IMR-90 (cell line): Measurements from ENCODE around the gene GALM. TPM values are rescaled to one million over a fixed set of nuclear protein-coding genes. Genes with fewer than 3 reads are reported as not detected.
A peak's percentile ranks its signal among the peaks of the same experiment; 100 is the strongest.

Source experiments
- ATAC-seq: fragments of 200-7000 bp; cut with Tn5 transposase; 2 replicates; pipeline ENCODE4 v1.9.1; 2020; ENCODE audit warnings: low read depth, mild to moderate bottlenecking, moderate library complexity
- BruUV-seq: library from RNA; stranded (reverse); fragments of 400-500 nt; replicated peaks from 2 replicates; lab custom pipeline; 2021; lab: Mats Ljungman, UMichigan
- CTCF ChIA-PET: fragments of 300-600 bp; formaldehyde crosslinking; extraction: SDS; loops from one replicate; lab custom pipeline; 2021; ENCODE audit warnings: antibody characterized with exemption; lab: Yijun Ruan, JAX
- POLR2A ChIA-PET: fragments of 300-600 bp; sonication (Branson Sonifier 250); formaldehyde crosslinking; loops from one replicate; lab custom pipeline; 2022; ENCODE audit warnings: antibody characterized with exemption; ENCODE audit not compliant: unreplicated experiment; lab: Charles Lee
- DNase-seq: peaks from one replicate; pipeline ENCODE4 v3.0.0; 2013
- H2AFZ ChIP-seq: replicated peaks from 2 replicates; pipeline ENCODE3; 2013; ENCODE audit warnings: low read length, mild to moderate bottlenecking; ENCODE audit not compliant: poor library complexity
- H2AK5ac ChIP-seq: 2 replicates; pipeline ENCODE4 v1.6.1; 2013; ENCODE audit warnings: low read depth, low read length, inconsistent platforms
- H2AK9ac ChIP-seq: replicated peaks from 2 replicates; pipeline ENCODE3; 2013; ENCODE audit warnings: mild to moderate bottlenecking, low read depth, low read length, moderate library complexity; ENCODE audit not compliant: poor library complexity
- H2BK120ac ChIP-seq: 2 replicates; pipeline ENCODE4 v1.6.1; 2013; ENCODE audit warnings: low read depth, low read length, inconsistent platforms
- H2BK15ac ChIP-seq: 3 replicates; pipeline ENCODE4 v1.6.1; 2013; ENCODE audit warnings: low read depth, low read length, inconsistent platforms
- H2BK20ac ChIP-seq: 2 replicates; pipeline ENCODE4 v1.6.1; 2013; ENCODE audit warnings: low read depth, mild to moderate bottlenecking, inconsistent platforms, low read length, moderate library complexity
- H2BK5ac ChIP-seq: 2 replicates; pipeline ENCODE4 v1.6.1; 2013; ENCODE audit warnings: mild to moderate bottlenecking, low read depth, low read length, inconsistent platforms; ENCODE audit not compliant: poor library complexity, severe bottlenecking
- H3K14ac ChIP-seq: replicated peaks from 2 replicates; pipeline ENCODE4 v1.6.1; 2013; ENCODE audit warnings: low read depth, low read length, inconsistent platforms
- H3K18ac ChIP-seq: 2 replicates; pipeline ENCODE4 v1.6.1; 2013; ENCODE audit warnings: low read depth, low read length, control low read depth
- H3K23ac ChIP-seq: 2 replicates; pipeline ENCODE4 v1.6.1; 2013; ENCODE audit warnings: low read depth, low read length, inconsistent platforms
- H3K27ac ChIP-seq: 2 replicates; pipeline ENCODE4 v1.5.1; 2013; ENCODE audit warnings: mild to moderate bottlenecking, control low read depth, low read length; ENCODE audit not compliant: insufficient read depth
- H3K27me3 ChIP-seq: 2 replicates; pipeline ENCODE4 v1.6.1; 2013; ENCODE audit warnings: low read length; ENCODE audit not compliant: control insufficient read depth, insufficient read depth
- H3K36me3 ChIP-seq: 2 replicates; pipeline ENCODE4 v1.6.1; 2013; ENCODE audit warnings: low read length, mixed read lengths; ENCODE audit not compliant: control insufficient read depth, insufficient read depth
- H3K4ac ChIP-seq: 2 replicates; pipeline ENCODE4 v1.6.1; 2013; ENCODE audit warnings: low read depth, low read length, inconsistent platforms
- H3K4me1 ChIP-seq: 2 replicates; pipeline ENCODE4 v1.6.1; 2013; ENCODE audit warnings: low read length, mixed read lengths; ENCODE audit not compliant: control insufficient read depth, insufficient read depth
- H3K4me2 ChIP-seq: 2 replicates; pipeline ENCODE4 v1.6.1; 2013; ENCODE audit warnings: low read depth, mild to moderate bottlenecking, control low read depth, low read length, moderate library complexity
- H3K4me3 ChIP-seq: 2 replicates; pipeline ENCODE4 v1.5.1; 2013; ENCODE audit warnings: low read depth, mild to moderate bottlenecking, control low read depth, low read length, moderate library complexity; ENCODE audit not compliant: insufficient read depth
- H3K56ac ChIP-seq: 2 replicates; pipeline ENCODE4 v1.6.1; 2013; ENCODE audit warnings: low read length, inconsistent platforms; ENCODE audit not compliant: insufficient read depth; ENCODE audit errors: extremely low read depth
- H3K79me1 ChIP-seq, 2 experiments: 2 replicates each; pipeline ENCODE4 v1.6.1; 2013; ENCODE audit warnings: low read length in 2 of 2, inconsistent platforms in 1 of 2, low read depth in 1 of 2
- H3K9ac ChIP-seq: 2 replicates; pipeline ENCODE4 v1.6.1; 2013; ENCODE audit warnings: low read depth, low read length, control low read depth
- H3K9me1 ChIP-seq: 2 replicates; pipeline ENCODE4 v1.6.1; 2013; ENCODE audit warnings: low read length, inconsistent platforms; ENCODE audit not compliant: insufficient read depth
- H3K9me3 ChIP-seq: 2 replicates; pipeline ENCODE4 v1.6.1; 2013; ENCODE audit warnings: low read length; ENCODE audit not compliant: control insufficient read depth, insufficient read depth
- H4K20me1 ChIP-seq: 2 replicates; pipeline ENCODE4 v1.6.1; 2013; ENCODE audit warnings: low read length, inconsistent platforms; ENCODE audit not compliant: insufficient read depth
- H4K5ac ChIP-seq: 2 replicates; pipeline ENCODE4 v1.6.1; 2013; ENCODE audit warnings: mild to moderate bottlenecking, low read depth, low read length, control low read depth
- H4K8ac ChIP-seq, 2 experiments: 2 replicates each; pipeline ENCODE4 v1.6.1; 2013; ENCODE audit warnings: low read depth in 2 of 2, low read length in 2 of 2, control low read depth in 1 of 2, inconsistent platforms in 1 of 2
- H4K91ac ChIP-seq: 2 replicates; pipeline ENCODE4 v1.6.1; 2013; ENCODE audit warnings: low read depth, low read length, inconsistent platforms; ENCODE audit not compliant: insufficient read depth
- BHLHE40 ChIP-seq: fragments of 150-350 bp; IDR thresholded peaks from 2 replicates; pipeline ENCODE4 v1.6.1; 2016; ENCODE audit warnings: mild to moderate bottlenecking, low read depth, low read length
- CHD1 ChIP-seq: IDR thresholded peaks from 2 replicates; pipeline ENCODE4 v1.6.1; 2012; ENCODE audit warnings: low read depth, low read length, improper control_type of control experiment
- FOS ChIP-seq: fragments of 150-350 bp; IDR thresholded peaks from 2 replicates; pipeline ENCODE4 v1.6.1; 2016; ENCODE audit warnings: low read depth, low read length
- WGBS, 2 experiments: methylation state at CpG; one replicate each; pipeline versions ENCODE4 v1.1.5 to v1.1.7; 2013; ENCODE audit warnings: missing lambda C conversion rate in 2 of 2; ENCODE audit not compliant: insufficient read length in 1 of 2; ENCODE audit errors: extremely low coverage in 2 of 2; 5-methylcytosine and 5-hydroxymethylcytosine counted together
- dilution Hi-C: fragments of 300-500 bp; cut with HindIII; formaldehyde crosslinking; loops from one replicate; pipeline ENCODE4 v1.14.3; 2018; ENCODE audit warnings: low sequenced_read_pairs; ENCODE audit not compliant: unreplicated experiment
- in situ Hi-C: fragments of 300-500 bp; cut with MboI; formaldehyde crosslinking; loops from 3 replicates; pipeline ENCODE4 v1.14.3; 2019; ENCODE audit warnings: low sequenced_read_pairs, inconsistent platforms, mixed read lengths
- intact Hi-C: fragments of 100-400 bp; cut with micrococcal nuclease; formaldehyde crosslinking; loops from 2 replicates; pipeline ENCODE4 v1.10.0; 2022
- polyA plus RNA-seq, 3 experiments: library from polyadenylated mRNA; depleted of rRNA; stranded (reverse); fragments of >200 nt; gene quantifications; 2 replicates each; pipeline ENCODE4 v1.2.3, GENCODE V29; 2012; ENCODE audit warnings: low replicate concordance in 1 of 3
- total RNA-seq: library from RNA; depleted of rRNA; stranded (reverse); fragments of >200 nt; gene quantifications from 2 replicates; pipeline ENCODE4 v1.2.3, GENCODE V29; 2012

The GALM gene
- total and polyA plus RNA-seq, 2 of the 4 experiments (the other 2 are of a cell fraction): 12.1 to 24.2 TPM

DNA sequence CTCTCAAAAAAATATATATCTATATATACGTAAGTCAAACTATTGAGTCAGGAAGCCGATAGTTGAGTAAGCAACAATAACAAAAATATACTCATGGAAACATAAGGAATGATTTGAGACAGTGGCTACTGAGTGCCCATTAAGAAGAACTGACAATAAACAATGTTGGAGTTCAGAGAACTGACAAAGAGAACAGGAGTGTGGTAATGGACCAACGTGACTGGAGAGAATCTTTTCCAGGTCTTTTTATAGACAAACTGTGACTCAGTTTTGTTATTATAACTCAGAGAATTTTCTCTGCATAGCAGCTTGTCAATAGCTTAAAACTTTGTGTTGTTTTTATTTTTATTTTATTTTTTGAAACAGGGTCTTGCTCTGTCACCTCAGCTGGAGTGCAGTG is 4.6 kb upstream of the GALM start:
- Histone ChIP-seq H2BK120ac (no peak overlapping the region), H3K27ac (no peak overlapping the region), H2AK9ac (no peak overlapping the region), H3K9me3 (no peaks in the 10 kb centered on the region), H2BK5ac (no peak overlapping the region), H4K91ac (no peak overlapping the region), H2BK15ac (no peak overlapping the region), H3K4ac (no peak overlapping the region), H3K9me1 (no peaks in the 10 kb centered on the region), H4K5ac (no peak overlapping the region), H3K56ac (no peak overlapping the region), H3K18ac (no peak overlapping the region), H3K79me1 (0 out of 4 replicates have a peak, but pooled peaks cover 0 to under 1% of the 10 kb centered on the region in 2 experiments), H3K27me3 (no peaks in the 10 kb centered on the region), H2AFZ (no peak overlapping the region), H3K4me3 (no peak overlapping the region), H3K36me3 (no peaks in the 10 kb centered on the region), H3K9ac (no peak overlapping the region), H4K8ac (no peak overlapping the region), H2AK5ac (no peak overlapping the region), H2BK20ac (no peak overlapping the region), H3K23ac (no peak overlapping the region), H3K14ac (no peak overlapping the region), H4K20me1 (no peaks in the 10 kb centered on the region), H3K4me1 (no peaks in the 10 kb centered on the region), H3K4me2 (no peak overlapping the region)
- intact Hi-C loops: no loop called here
- ChIA-PET POLR2A (no interaction called here), CTCF (no interaction called here)
- dilution Hi-C loops: no loop called here
- no CpG with 5 or more reads among the region's 3 CpGs for WGBS, 2 experiments
- in situ Hi-C loops: no loop called here
- TF ChIP-seq CHD1 (no peak), BHLHE40 (0 out of 2 replicates have a peak, but pooled peaks have one; percentile 12), FOS (no peak)
- ATAC-seq: no peak
- BruUV-seq: no TSS peak
- DNase-seq: peak; percentile 69
